ENCODE measurements around the gene BMP8B. TPM values are rescaled to one million over a fixed set of nuclear protein-coding genes. Genes with fewer than 3 reads are reported as not detected.

The BMP8B gene
- total RNA-seq, 1 donor from 2014 or later = 0.74 TPM

- no peak for DNase-seq (ENCODE audit: low spot score)
Observed at GRCh38 chr1:39760074-39761008, 28.3 kb downstream of the BMP8B start.

- no peak for DNase-seq (ENCODE audit: low spot score)
Observed at GRCh38 chr1:39759436-39759726, 29.3 kb downstream of the BMP8B start.

DNA sequence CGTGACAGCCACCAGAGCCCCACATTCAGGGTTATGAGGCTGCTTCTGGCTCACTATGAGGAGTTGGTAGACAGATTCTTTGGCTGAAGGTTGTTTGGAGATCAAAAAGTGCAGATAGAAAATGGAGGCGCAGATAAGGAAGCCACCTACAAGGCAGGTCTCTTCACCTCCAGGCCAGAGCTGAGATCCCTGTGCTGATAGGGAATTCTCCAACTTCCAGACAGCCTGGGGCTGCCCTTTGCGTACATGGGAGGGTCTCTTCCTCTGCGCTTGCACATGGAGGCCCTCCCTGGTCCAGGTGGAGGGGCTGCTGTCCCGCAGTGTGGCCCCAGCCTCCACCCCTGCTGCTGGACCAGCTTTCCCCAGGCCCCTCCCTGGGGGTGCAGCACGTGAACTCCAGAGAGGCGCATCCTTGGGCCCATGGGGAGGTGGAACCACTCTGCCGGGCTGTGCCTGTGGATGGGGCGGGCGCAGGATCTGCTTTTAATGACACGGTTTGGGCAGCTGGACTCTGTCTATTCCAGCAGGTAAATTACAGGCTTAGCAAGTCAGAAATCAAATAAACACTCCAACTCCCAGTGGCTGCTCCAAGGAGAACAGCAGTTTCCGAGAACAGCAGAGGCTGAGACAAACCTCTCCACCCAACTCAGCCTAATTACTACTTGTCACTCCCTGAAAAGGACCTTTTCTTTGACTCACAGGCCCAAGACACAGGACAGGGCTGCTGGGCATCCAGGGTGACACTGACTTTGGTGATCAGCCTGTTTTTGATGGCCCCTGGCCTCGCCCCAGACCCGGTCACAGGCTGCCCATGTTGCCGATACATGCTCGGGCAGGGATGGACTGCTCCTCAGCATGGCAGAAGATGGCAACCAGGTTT, 29.9 kb downstream of the BMP8B start:
- no peak for DNase-seq (ENCODE audit: low spot score)

DNA sequence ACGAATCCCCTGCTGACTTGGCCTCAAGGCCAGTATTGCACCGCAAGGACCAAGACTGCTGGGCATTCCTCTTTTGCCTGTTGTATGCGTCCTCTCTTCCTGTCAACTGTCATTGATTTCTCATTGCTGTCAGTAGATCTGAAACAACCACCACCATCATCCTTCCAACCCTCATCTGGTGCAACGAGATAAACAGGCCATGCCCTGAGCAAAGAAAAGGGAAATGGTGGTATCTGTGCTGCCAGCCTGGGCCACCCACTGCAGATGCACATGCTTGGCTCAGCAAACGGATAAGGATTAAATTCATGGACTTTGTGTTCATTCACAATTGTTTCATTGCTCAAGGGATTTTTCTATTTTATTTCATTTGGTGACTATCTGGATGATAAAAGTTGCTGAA, 31.2 kb downstream of the BMP8B start:
- DNase-seq (ENCODE audit: low spot score) = no peak

- DNase-seq (ENCODE audit: low spot score) = no peak
Observed at GRCh38 chr1:39755965-39756659, 32.6 kb downstream of the BMP8B start.

DNA sequence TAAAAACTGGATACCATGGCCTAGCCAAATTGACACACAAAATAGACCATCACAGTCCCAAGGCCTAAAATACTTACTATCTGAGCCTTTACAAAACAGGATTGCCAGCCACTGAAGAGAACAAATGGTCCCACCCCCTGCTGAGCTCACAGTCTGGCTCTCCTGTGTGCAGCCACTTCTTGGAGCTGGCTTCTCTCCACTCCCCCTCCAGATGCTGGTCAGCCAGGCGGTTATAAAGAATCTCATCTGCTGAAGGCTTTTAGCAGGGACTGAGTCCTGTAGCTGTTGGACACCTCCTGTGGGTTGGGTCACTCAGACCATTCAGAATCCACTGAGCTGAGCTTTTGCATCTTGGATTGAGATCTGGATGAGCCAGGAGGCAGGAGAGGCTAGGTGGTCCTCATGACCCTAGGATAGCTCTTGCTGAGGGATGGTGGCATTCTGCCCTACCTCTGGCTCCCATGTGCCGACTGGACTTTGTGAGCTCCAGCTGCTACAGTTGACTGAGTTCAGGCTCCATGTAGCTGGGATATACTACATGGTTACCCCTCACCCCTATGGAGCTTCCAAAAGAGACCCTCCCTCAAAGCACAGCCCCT, 33.7 kb downstream of the BMP8B start:
- no peak for DNase-seq (ENCODE audit: low spot score)

DNA sequence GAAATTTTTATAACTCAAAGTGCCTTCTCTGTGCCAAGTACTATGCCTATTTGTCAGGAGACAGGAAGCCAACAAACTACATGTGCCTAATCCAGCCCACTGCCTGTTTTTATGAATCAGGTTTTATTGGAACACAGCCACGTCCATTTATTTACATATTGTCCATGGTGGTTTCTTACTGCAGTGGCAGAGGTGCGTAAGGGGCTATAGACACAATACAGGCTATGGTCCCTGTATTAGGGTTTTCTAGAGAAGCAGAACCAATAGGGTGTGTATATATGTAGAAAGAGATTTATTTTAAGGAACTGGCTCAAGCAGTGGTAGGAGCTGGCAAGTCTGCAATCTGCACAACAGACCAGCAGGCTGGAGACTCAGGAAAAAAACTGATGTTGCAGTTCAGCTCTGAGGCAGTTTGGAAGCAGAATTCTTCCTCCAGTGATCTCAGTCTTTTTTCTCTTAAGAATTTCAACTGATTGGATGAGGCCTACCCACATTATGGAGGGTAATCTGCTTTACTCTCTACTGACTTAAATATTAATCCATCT, 34.6 kb downstream of the BMP8B start:
- DNase-seq (ENCODE audit: low spot score) = no peak

- no peak for DNase-seq (ENCODE audit: low spot score)
Observed at GRCh38 chr1:39753132-39754025, 35.3 kb downstream of the BMP8B start.

GRCh38 chr1:39752703-39753102, 36.0 kb downstream of the BMP8B start:
- DNase-seq (ENCODE audit: low spot score) = no peak

DNA sequence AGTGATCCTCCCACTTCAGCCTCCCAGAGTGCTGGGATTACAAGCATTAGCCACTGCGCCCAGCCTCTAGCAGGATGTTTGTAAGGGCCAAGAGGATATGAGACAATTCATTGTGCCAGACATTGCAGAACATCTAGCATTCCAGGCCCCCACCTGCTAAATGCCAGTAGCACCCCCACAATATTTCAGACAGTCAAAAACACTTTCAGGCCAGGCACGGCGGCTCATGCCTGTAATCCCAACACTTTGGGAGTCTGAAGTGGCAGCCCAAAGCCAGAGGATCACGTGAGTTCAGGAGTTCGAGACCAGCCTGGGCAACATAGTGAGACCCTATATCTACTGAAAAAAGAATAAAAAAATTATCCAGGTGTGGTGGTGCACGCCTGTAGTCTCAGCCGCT, 37.1 kb downstream of the BMP8B start:
- no peak for DNase-seq (ENCODE audit: low spot score)

DNA sequence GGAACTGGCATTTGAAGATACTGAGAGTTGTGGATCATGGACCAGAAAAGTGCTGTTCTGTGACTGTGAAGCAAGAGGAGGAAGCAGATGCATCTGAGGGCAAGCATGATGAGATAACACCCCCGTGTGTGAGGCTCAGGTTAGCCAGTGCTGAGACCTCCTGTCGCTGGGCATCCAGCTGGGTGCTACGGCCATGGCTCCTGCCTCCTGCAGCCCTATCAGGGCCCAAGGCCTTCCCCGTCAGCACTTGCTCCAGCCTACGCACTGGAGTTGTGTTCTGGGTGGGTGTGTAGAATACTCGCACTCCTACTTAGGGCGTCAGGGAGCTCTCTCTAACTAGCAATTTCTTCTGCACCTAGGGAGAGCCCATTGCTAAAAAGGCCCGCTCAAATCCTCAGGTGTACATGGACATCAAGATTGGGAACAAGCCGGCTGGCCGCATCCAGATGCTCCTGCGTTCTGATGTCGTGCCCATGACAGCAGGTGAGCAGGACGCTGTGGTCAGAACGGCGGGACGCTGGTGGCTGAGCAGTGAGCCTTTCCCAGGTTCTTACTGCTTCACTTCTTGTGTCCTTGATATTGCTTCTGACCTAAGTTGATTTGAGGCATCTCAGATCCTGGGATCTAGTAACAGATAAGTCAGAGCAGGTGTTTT, 43.5 kb downstream of the BMP8B start:
- DNase-seq (ENCODE audit: low spot score) = no peak

- peak; percentile 96 for DNase-seq (ENCODE audit: low spot score)
Observed at GRCh38 chr1:39738622-39739366, 49.9 kb downstream of the BMP8B start, which contains the start of gene PPIE. PPIE (plus strand) TSS chr1:39738882; CDS start chr1:39738901, 19 bp downstream.

GRCh38 chr1:39737546-39738169, 51.0 kb downstream of the BMP8B start:
- DNase-seq (ENCODE audit: low spot score) = no peak

GRCh38 chr1:39735731-39736130, 52.9 kb downstream of the BMP8B start:
- no peak for DNase-seq (ENCODE audit: low spot score)

- DNase-seq (ENCODE audit: low spot score) = no peak
Observed at GRCh38 chr1:39733161-39733560, 55.5 kb downstream of the BMP8B start.

DNA sequence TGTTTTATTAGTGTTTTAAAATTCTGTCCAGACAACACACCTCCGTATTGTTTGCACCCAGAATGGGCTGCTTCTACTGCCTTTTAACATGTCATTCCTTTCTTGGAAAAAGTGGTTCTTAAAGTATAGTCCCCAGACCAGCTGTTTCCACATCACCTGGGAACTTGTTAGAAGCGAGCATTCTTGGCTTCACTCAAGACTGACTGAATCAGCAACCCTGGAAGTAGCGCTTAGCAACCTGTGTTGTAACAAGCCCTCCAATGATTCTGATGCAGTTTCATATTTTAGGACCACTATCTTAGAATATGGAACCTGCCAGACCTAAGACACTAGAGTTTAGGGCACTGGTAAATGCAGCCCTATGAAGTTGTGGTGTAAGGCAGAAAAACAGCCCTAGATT, 55.9 kb downstream of the BMP8B start:
- DNase-seq (ENCODE audit: low spot score) = no peak

GRCh38 chr1:39729842-39730241, 58.8 kb downstream of the BMP8B start:
- DNase-seq (ENCODE audit: low spot score) = no peak

- no peak for DNase-seq (ENCODE audit: low spot score)
Observed at GRCh38 chr1:39729030-39729429, 59.6 kb downstream of the BMP8B start.
